HEK293 (cell line): ENCODE results near the gene UNC119.

Experiments used
- CTCF ChIA-PET: fragments of 350-600 bp; formaldehyde crosslinking; extraction: SDS; loops from one replicate; lab custom pipeline; 2021; ENCODE audit warnings: antibody characterized with exemption; lab: Yijun Ruan, JAX
- POLR2A ChIA-PET: fragments of 300-600 bp; formaldehyde crosslinking; extraction: SDS; loops from one replicate; lab custom pipeline; 2020; ENCODE audit warnings: antibody characterized with exemption, inconsistent platforms; lab: Yijun Ruan, JAX
- H3K27ac ChIP-seq: fragments of 200-500 bp; sonication (Bioruptor generic); 2 replicates; pipeline ENCODE4 v1.5.1; 2014; ENCODE audit warnings: low read depth, low read length, control low read depth, inconsistent platforms; ENCODE audit errors: extremely low read depth
- H3K36me3 ChIP-seq, 2 experiments: fragments of 200-500 bp in 1 of 2; sonication (Bioruptor generic) in 1 of 2; 1 replicate in 1 of 2; 2 replicates in 1 of 2; pipeline ENCODE4 v1.5.1; 2014 to 2017; ENCODE audit warnings: inconsistent platforms in 2 of 2, low read length in 2 of 2; ENCODE audit not compliant: control insufficient read depth in 2 of 2, insufficient read depth in 1 of 2
- H3K4me1 ChIP-seq: fragments of 200-500 bp; sonication (Bioruptor generic); 2 replicates; pipeline ENCODE4 v1.5.1; 2014; ENCODE audit warnings: mild to moderate bottlenecking, low read length, inconsistent platforms; ENCODE audit not compliant: control insufficient read depth, insufficient read depth
- H3K4me3 ChIP-seq: 2 replicates; pipeline ENCODE4 v1.5.1; 2011; ENCODE audit warnings: low read depth, mild to moderate bottlenecking, control low read depth, low read length, moderate library complexity
- H3K9me3 ChIP-seq: fragments of 200-500 bp; sonication (Bioruptor generic); 2 replicates; pipeline ENCODE4 v1.5.1; 2014; ENCODE audit warnings: low read depth, low read length, inconsistent platforms; ENCODE audit not compliant: control insufficient read depth, insufficient read depth
- ATF2 ChIP-seq: fragments of 450-650 bp; formaldehyde crosslinking; IDR thresholded peaks from 2 replicates; pipeline ENCODE4 v1.5.1; 2016; ENCODE audit warnings: missing biosample characterization, missing genetic modification characterization, low read depth
- GFI1B ChIP-seq: fragments of 450-650 bp; formaldehyde crosslinking; IDR thresholded peaks from 2 replicates; pipeline ENCODE4 v1.5.1; 2016; ENCODE audit warnings: missing biosample characterization, missing genetic modification characterization
- HOXA7 ChIP-seq: sonication (generic); formaldehyde crosslinking; IDR thresholded peaks from 2 replicates; pipeline ENCODE4 v1.8.1; 2022; ENCODE audit warnings: missing genetic modification reagents, borderline replicate concordance
- SCRT1 ChIP-seq: fragments of 450-650 bp; formaldehyde crosslinking; IDR thresholded peaks from 2 replicates; pipeline ENCODE4 v1.5.1; 2016; ENCODE audit warnings: missing biosample characterization, missing genetic modification characterization, borderline replicate concordance
- SCRT2 ChIP-seq: fragments of 450-650 bp; formaldehyde crosslinking; IDR thresholded peaks from 2 replicates; pipeline ENCODE4 v1.5.1; 2016; ENCODE audit warnings: missing biosample characterization, missing genetic modification characterization
- SP3 ChIP-seq: fragments of 450-650 bp; formaldehyde crosslinking; IDR thresholded peaks from 2 replicates; pipeline ENCODE4 v1.5.1; 2016; ENCODE audit warnings: missing biosample characterization, missing genetic modification characterization
- ZBTB48 ChIP-seq: fragments of 450-650 bp; formaldehyde crosslinking; IDR thresholded peaks from 2 replicates; pipeline ENCODE4 v1.5.1; 2016; ENCODE audit warnings: missing biosample characterization, missing genetic modification characterization
- ZBTB7A ChIP-seq: fragments of 450-650 bp; formaldehyde crosslinking; IDR thresholded peaks from 2 replicates; pipeline ENCODE4 v1.5.1; 2016; ENCODE audit warnings: low read depth, missing biosample characterization, missing genetic modification characterization
- ZNF121 ChIP-seq: fragments of 450-650 bp; formaldehyde crosslinking; IDR thresholded peaks from 2 replicates; pipeline ENCODE4 v1.5.1; 2016; ENCODE audit warnings: missing biosample characterization, missing genetic modification characterization
- ZNF148 ChIP-seq: fragments of 450-650 bp; formaldehyde crosslinking; IDR thresholded peaks from 2 replicates; pipeline ENCODE4 v1.5.0; 2017; ENCODE audit warnings: missing biosample characterization, missing genetic modification characterization, borderline replicate concordance
- ZNF23 ChIP-seq: fragments of 450-650 bp; formaldehyde crosslinking; IDR thresholded peaks from 2 replicates; pipeline ENCODE4 v1.5.1; 2016; ENCODE audit warnings: missing biosample characterization, missing genetic modification characterization, borderline replicate concordance
- ZNF324 ChIP-seq: fragments of 450-650 bp; formaldehyde crosslinking; IDR thresholded peaks from 2 replicates; pipeline ENCODE4 v1.5.1; 2016; ENCODE audit warnings: missing biosample characterization, missing genetic modification characterization
- ZNF501 ChIP-seq: fragments of 450-650 bp; formaldehyde crosslinking; IDR thresholded peaks from 2 replicates; pipeline ENCODE4 v1.5.1; 2016; ENCODE audit warnings: missing biosample characterization, missing genetic modification characterization
- ZNF510 ChIP-seq: fragments of 450-650 bp; formaldehyde crosslinking; IDR thresholded peaks from 2 replicates; pipeline ENCODE4 v1.5.1; 2018; ENCODE audit warnings: mild to moderate bottlenecking, missing genetic modification characterization, missing biosample characterization; ENCODE audit not compliant: insufficient replicate concordance
- ZNF513 ChIP-seq: fragments of 450-650 bp; IDR thresholded peaks from 2 replicates; pipeline ENCODE4 v1.5.1; 2018; ENCODE audit warnings: missing biosample characterization, missing genetic modification characterization
- ZNF555 ChIP-seq: fragments of 450-650 bp; formaldehyde crosslinking; conservative IDR thresholded peaks from 2 replicates; pipeline ENCODE4 v1.5.1; 2017; ENCODE audit warnings: missing biosample characterization, mild to moderate bottlenecking, missing genetic modification characterization, inconsistent platforms
- ZNF558 ChIP-seq: fragments of 450-650 bp; formaldehyde crosslinking; IDR thresholded peaks from 2 replicates; pipeline ENCODE4 v1.5.1; 2016; ENCODE audit warnings: missing biosample characterization, missing genetic modification characterization
- ZNF560 ChIP-seq: fragments of 450-650 bp; formaldehyde crosslinking; IDR thresholded peaks from 2 replicates; pipeline ENCODE4 v1.5.1; 2017; ENCODE audit warnings: missing biosample characterization, missing genetic modification characterization, borderline replicate concordance
- ZNF660 ChIP-seq: fragments of 450-650 bp; IDR thresholded peaks from 2 replicates; pipeline ENCODE4 v1.5.1; 2018; ENCODE audit warnings: missing biosample characterization, mild to moderate bottlenecking, missing genetic modification characterization
- ZSCAN5A ChIP-seq: fragments of 450-650 bp; formaldehyde crosslinking; IDR thresholded peaks from 2 replicates; pipeline ENCODE4 v1.5.1; 2016; ENCODE audit warnings: missing biosample characterization, missing genetic modification characterization

The UNC119 gene

GRCh38 chr17:28584434-28584833, 32.0 kb upstream of the UNC119 start:
- no peaks in the 10 kb centered on the region for H3K9me3 ChIP-seq
- no peak overlapping the region for H3K27ac ChIP-seq
- H3K4me1 ChIP-seq: no peaks in the 10 kb centered on the region
- ChIA-PET POLR2A (interaction anchor here (0.8 to 1.8 kb wide), 3 partner anchors 9 to 15 kb away, joined by 3 to 8 read pairs (median 3); partner anchors contain the start of gene PIGS), CTCF (interaction anchor here (0.7 kb wide), 1 partner anchor 787 kb away, joined by 3 read pairs; no protein-coding TSS in a partner anchor)
- H3K36me3 ChIP-seq: peaks cover 73 to 93% of the 10 kb centered on the region in 2 experiments
- peak; percentile 60; the same call in 1 of the 2 replicates for TF ChIP-seq SCRT1 (tag by site-specific recombination)
- TF ChIP-seq SCRT2 (tag by site-specific recombination): peak; percentile 88
- TF ChIP-seq ZNF324 (tag by site-specific recombination): no peak
- H3K4me3 ChIP-seq: no peak overlapping the region

GRCh38 chr17:28582513-28582912, 30.1 kb upstream of the UNC119 start:
- ChIA-PET POLR2A (interaction anchor here (1.6 kb wide), 1 partner anchor 9 kb away, joined by 4 read pairs; no protein-coding TSS in a partner anchor), CTCF (interaction anchor here (1.2 kb wide), 1 partner anchor 30 kb away, joined by 3 read pairs; no protein-coding TSS in a partner anchor)
- TF ChIP-seq ZNF558 (tag by site-specific recombination) (no peak), ZSCAN5A (tag by site-specific recombination) (no peak), ZNF513 (tag by site-specific recombination) (no peak), ZNF555 (tag by site-specific recombination) (no peak), ZNF660 (no peak), ZNF121 (no peak), ZNF510 (tag by site-specific recombination) (no peak), ZNF23 (tag by site-specific recombination) (no peak), ATF2 (tag by site-specific recombination) (no peak), ZNF148 (tag by site-specific recombination) (no peak), ZBTB7A (tag by site-specific recombination) (no peak), GFI1B (tag by site-specific recombination) (no peak), SP3 (no peak), ZBTB48 (tag by site-specific recombination) (no peak), ZNF560 (tag by site-specific recombination) (no peak), ZNF501 (tag by site-specific recombination) (no peak), HOXA7 (no peak)
- H3K9me3 ChIP-seq: no peaks in the 10 kb centered on the region
- no peaks in the 10 kb centered on the region for H3K4me1 ChIP-seq
- peaks cover 79 to 96% of the 10 kb centered on the region in 2 experiments for H3K36me3 ChIP-seq
- H3K27ac ChIP-seq: no peak overlapping the region
- no peak overlapping the region for H3K4me3 ChIP-seq
